HG03175 (cell line): ENCODE measurements around the gene ACSM4.
"Not testable (repeated sequence)": the region's sequence is repeated elsewhere in the genome, so short reads cannot be mapped to it uniquely, and the experiment has no call there.

ENCODE experiments used
- ATAC-seq: cut with Tn5 transposase; IDR thresholded peaks from one replicate; pipeline ENCODE4 v1.9.1; 2021; ENCODE audit warnings: mild to moderate bottlenecking, moderate library complexity; ENCODE audit not compliant: unreplicated experiment

ACSM4 gene

DNA sequence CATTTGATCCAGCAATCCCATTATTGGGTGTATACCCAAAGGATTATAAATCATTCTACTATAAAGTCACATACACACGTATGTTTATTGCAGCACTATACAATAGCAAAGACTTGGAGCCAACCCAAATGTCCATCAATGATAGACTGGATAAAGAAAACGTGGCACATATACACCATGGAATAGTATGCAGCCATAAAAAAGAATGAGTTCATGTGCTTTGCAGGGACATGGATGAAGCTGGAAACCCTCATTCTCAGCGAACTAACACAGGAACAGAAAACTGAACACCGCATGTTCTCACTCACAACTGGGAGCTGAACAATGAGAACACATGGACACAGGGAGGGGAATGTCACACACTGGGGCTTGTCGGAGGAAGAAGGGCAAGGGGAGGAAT, 33.9 kb downstream of the ACSM4 start:
- ATAC-seq = not testable (repeated sequence)

DNA sequence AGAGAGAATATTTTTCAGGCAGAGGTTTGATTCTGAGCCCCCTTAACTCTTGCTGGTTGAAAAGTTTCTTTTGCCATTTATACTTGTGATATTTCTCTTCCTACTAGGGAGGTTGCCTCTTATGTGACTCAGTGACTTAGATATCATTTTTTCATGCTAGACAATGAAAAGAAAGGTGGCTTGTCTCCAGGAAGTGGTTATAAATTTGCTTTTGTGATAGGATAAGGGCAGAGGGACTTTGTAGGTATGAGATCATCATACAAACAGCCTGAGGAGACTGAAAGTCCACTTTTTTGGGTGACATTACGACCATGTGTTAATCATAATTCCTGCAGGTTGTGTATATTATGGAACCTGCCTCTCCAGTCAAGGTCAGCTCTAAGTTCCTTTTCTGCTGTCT, 35.8 kb downstream of the ACSM4 start:
- no peak for ATAC-seq

DNA sequence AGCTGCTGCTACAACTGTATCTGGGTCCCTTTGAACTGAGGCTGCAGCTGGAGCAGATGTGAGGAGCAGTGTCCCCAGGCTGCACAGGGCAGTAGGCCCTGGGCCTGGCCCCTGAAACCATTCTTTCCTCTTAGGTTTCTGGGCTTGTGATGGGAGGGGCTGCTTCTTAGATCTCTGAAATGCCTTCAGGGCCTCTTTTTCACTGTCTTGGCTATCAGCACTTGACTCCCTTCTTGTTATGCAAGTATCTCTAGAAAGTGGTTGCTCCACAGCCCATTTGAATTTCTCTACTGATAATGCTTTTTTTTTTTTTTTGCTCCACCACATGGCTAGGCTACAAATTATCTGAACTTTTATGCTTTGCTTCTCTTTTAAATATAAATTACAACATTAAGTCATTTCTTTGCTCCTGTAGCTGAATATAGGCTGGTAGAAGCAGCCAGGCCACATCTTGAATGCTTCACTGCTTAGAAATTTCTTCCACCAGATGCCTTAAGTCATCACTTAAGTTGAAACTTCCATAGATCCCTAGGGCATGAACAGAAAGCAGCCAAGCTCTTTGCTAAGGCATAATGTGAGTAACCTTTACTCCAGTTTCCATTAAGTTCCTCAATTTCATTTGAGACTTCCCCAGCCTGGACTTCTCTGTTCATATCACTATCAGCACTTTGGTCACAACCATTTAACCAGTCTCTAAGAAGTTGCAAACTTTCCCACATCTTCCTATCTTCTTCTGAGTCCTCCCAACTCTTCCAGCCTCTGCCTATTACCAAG, 41.1 kb downstream of the ACSM4 start:
- no peak for ATAC-seq

DNA sequence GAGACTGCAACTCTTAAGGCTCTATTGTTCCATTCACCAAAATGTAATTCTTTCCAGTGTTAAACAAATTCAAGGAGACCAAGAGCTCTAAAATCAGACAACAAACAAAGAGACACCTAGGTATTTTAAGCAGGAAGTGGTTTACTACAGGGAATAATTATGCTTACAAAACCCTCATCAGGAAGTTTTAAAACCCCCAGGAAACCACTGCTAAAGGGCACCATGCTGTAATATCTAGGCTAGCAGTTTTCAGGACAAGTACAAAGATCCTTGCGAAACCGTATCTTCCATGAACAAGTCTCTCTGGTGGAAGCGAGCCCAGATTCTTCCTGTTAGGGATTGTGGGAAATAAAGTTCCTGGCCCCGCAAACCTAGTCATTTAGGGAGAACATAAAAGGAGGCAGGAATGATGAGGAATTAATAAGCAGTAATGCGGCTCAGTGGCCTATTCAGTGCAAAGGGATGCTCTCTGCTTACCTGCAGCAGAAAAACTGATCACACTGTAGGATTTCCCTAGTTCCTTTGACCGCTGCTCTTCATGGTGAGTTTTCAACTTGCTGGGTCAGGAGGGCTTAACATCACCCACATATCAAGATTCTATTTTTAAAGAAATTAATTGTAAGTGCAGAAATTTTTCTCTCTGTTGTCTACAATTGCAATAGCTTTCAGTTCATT, 42.8 kb downstream of the ACSM4 start:
- no peak for ATAC-seq

DNA sequence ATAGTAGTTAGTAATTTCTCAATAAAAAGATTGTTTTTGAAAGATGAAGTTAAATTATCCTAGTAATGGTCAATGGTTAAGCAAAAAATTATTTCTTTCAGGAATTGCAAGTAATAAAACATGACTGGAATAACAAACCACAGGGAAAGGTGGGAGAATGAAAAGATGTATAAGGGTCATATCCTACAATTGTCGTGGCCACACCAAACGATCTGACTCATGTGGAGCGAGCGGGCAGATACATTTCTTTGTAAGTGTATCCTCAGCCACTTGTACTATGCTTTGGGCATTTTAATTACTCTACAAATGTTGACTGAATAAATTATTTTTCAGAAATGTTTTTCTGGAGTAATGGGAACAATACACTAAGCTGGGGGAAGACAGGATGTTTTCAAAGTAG, 45.5 kb downstream of the ACSM4 start:
- no peak for ATAC-seq

DNA sequence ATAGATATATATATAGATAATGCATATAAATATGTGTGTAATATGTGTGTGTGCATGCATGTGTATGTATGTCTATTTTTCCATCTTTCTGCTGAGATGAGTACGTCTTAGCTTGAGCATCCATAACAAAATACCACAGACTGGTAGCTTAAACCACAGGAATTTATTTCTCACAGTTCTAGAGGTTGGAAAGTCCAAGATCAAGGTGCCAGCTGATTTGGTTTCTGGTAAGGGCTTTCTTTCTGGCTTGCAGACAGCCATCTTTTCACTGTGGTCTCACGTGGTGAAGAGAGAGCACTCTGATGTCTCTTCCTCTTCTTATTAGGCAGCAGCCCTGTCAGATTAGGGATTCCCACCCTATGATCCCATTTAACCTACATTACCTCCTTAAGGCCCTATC, 47.3 kb downstream of the ACSM4 start:
- no peak for ATAC-seq

DNA sequence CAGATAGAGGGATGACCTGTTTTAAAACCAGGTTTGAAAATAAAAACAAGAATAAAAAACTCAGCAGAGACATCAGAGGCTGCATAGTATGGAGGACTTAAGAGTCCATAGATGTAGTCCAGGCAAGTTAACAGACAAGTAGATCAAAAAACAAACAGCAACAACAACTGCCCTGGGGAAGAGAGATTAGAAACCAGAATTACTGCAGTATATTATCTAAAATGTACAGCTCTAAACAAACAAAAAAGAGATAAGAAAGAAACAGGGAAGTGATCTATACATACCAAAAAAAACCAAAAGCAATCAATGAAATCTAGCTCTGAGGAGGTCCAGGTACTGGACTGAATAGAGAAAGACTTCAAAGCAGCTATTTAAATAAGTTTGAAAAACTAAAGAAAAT, 48.8 kb downstream of the ACSM4 start:
- ATAC-seq = no peak

DNA sequence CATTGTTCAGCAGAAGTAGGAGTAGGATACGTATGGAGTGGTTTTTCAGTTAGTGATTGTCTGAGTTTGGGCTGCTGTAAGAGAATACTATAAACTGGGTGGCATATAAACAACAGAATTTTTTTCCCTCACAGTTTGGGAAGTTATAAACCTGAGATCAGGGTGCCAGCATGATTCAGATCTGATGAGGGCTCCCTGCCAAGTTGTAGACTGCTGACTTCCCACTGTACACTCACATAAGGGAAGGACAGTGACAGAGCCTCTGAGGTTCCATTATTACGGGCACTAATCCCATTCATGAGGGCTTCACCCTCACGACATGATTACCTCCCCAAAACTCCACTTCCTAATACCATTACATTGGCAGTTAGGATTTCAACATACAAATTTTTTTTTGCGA, 50.7 kb downstream of the ACSM4 start:
- no peak for ATAC-seq

DNA sequence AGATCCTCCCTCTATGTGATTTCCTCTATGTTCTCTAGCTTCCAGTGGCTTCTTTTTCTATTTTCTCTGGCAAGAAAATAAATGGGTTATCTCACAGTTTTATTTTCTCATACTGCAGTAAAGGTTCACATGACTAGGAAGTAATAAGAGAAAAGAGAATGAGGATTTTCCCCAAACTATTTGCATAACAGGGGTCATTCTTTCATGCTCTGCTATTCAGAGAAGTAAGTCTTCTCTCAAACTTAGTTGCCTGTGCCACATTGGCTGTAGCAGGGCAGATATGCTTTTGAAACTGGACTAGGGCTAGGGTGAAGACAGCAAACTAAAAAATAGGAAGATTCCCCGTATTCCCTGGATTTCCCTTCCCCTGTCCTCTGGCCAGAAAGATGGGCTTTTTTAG, 57.4 kb downstream of the ACSM4 start:
- ATAC-seq = no peak

DNA sequence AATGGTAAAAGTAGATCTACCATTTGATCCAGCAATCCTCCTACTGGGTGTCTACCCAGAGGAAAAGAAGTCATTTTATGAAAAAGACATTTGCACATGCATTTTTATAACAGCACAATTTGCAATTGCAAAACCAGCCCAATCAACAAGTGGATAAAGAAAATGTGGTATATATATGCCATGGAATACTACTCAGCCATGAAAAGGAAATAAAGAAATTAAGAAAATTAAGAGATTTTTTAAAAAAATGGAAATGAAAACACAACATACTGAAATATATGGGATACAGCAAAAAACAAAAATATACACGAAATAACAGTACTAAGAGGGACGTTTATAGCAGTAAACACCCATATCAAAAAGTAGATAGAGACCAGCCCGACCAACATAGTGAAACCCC, 58.9 kb downstream of the ACSM4 start:
- ATAC-seq = no peak

DNA sequence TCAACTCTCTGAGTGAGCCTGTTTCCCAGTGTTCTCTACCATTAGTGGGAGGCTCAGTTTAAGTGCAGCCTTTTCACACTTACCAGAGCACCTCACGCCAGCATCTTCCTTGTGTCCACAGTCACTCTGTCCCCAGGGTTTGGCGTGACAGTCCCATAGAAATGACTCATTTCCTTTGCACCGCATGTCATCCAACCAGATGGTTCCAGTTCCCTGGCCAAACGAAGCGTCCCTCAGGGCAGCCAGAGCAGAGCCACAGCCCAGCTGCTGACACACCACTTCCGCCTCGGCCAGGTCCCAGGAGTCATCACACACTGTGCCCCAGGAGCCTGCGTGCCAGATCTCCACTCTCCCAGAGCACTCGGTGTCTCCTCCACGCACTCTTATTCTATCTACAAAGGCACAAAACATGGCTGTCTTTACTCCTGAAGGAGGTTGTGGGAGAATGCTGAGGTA, 65.4 kb downstream of the ACSM4 start:
- peak; percentile 69 for ATAC-seq

DNA sequence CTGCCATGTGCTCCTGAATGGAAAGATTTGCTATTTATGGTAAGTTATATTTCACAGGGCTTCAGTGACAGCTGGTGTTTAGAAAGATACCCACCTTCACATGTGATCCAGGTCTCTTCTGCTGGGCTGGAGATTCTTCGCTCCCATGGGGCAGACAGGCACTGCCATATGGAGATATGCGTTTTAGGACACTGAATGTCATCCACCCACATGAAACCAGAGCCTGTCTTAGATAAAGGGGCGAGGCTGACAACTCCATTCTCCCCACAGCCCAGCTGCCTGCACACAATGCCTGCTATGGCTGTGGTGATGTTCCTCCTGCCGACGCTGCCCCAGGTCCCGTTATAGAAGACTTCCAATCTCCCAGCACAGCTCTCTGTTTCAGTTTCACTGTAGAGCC, 69.4 kb downstream of the ACSM4 start:
- ATAC-seq = no peak

DNA sequence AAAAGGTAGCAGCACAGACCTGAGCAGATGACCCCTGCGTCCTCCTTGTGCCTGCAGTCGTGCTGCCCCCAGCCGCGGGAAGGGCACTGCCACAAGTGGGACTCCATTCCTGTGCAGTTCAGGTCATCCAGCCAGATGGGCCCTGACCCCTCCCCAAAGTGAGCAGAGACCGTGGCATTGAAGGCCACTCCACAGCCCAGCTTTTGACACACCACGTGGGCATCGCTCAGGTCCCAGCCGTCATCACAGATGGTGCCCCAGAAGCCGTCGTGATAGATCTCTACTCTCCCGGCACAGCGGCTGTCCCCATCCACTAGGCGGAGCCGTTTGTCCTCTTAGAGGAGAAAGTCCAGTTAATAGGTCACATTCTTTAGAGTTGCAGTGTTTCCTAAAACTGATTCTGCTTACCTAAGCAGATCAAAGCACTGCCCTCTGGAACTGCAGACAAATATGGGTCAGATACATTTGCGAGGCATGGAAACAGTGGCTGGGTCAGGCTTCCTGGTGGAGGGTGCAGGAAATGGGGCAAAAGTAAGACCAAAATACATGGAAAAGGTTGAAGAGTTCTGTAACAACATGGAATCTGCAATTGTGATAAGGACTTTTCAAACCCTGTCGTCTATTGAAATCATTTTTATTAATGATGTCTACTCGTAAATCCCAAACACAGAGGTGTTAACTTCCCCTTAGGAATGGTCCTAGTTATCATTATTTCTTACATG, 70.7 kb downstream of the ACSM4 start:
- no peak for ATAC-seq

DNA sequence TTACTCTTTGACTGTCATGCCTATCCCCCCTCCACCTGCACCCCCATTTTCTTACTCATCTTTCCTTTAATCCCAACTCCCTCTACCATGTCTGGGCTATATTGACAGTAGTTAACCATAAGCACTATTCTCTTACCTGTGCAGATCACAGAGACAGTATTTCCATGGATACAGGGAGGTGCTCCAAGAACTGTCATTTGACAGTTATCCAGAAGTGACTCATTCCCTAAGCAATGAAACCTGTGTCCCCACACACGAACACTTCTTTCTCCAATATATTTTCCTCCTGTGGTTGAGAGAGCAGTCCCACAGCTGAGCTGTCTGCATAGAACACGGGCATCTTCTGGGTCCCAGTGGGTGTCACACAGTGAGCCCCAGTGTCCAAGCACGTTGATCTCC, 71.3 kb downstream of the ACSM4 start:
- ATAC-seq = no peak

DNA sequence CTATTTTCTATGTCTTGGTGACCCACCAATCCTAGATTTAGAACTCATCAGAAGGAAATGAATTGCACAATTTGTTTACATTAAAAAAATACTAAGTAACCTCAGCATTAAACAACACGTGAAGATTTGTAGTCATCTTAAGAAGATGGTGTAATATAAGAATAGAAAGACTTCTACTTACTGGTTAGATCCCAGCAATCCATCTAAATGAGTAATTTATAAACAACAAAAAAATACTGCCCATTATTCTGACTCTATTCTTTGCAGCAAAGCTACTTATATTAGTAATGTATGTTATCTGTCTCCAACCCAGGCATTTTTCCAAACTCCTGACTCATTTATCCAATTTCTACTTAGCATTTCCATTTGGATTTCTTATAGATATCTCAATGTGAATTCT, 72.3 kb downstream of the ACSM4 start:
- no peak for ATAC-seq
